AG08395 (cell line): ENCODE measurements around the gene KIF5B.
"Not testable (repeated sequence)": the region's sequence is repeated elsewhere in the genome, so short reads cannot be mapped to it uniquely, and the experiment has no call there.

Experiments used
- DNase-seq: peaks from one replicate; pipeline ENCODE4 v3.0.0; 2012; ENCODE audit warnings: mixed read lengths, low spot score

KIF5B gene

GRCh38 chr10:32007026-32007425, 49.2 kb downstream of the KIF5B start:
- no peak for DNase-seq

- DNase-seq, result peak; percentile 39
Measured at GRCh38 chr10:32005050-32005449, 51.2 kb downstream of the KIF5B start.

GRCh38 chr10:32004161-32004591, 52.0 kb downstream of the KIF5B start:
- DNase-seq, result no peak

DNA sequence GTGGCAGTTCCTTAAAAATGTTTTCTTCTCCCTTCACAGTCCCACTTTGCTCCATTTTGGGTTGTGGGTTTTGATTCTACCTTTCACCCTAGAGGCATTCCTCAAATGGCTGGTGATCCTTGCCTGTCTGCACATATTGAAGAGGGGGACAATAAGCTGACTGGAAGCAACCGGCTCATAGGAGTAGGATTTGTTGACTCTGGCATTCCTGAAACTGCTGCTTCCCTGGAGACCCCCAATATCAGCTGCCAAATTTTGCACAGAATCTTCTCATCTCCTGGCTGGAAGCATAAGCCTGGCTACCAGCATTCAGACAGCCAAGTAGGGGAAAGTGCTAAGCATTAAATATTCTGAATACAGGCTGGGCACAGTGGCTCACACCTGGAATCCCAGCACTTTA, 53.7 kb downstream of the KIF5B start:
- DNase-seq, result no peak

DNA sequence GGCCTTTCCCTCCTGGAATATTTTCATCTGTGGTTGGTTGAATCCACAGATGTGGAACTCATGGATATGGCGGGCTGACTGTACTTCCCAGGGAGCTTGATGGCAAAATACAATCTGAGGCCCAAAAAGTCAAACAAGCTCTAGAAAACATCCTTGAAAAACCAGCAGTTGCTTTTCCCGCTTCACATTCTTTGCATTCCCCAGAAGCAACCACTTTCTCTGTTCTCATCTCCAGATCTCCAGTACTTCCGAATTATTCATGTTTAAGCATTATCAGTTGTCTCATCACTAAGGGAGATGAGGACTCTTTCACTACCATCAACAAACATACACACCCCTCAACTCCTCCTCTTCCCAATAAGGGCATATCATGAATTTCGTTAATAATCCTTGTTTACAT, 55.3 kb downstream of the KIF5B start:
- peak; percentile 48 for DNase-seq

DNA sequence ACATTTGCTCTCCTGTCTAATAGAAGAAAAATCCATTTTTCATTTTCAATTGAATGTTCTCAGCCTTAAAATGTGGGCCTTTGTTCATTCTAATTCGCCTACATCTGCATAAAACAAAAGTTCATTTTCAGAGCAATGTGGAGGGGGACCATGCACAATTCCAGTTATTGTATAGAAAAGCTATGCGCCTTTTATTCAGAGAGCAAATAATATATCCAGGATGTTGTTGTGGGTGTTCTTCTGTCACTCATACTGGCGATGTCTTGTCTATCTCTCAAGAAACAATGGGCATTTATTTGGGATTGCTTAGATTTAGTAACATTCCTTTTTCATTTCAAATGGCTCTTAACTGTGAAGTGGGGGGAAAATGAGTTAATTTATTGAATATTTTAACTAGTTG, 56.4 kb downstream of the KIF5B start:
- no peak for DNase-seq

DNA sequence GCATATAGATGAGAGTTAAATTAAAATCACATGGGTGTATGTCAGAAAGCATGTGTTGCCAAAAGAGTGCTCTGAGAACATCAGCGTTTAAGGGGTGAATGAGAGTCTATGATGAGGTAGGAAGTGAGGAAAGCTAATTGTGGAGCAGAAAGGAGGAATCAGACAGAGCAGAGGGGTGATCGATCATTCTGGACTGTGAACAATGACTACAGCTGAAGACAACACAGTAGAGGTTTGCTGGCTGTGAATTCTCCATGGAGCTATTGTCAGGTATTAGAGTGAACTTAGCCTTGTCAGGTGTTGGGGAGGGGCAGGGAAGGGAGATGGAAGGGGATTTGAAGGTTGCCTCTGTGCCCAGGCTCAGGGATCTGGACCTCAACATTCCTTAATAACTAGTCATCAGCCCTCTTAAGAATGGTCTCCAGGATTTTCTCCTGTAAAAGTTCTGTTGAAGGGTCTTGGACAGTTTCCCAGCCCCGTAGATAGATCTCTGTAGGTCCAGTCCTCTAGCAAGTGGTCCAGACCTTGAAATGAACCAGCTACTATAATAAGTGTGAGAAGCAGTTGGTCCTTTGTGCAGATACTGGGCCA, 57.1 kb downstream of the KIF5B start:
- DNase-seq, result no peak

DNA sequence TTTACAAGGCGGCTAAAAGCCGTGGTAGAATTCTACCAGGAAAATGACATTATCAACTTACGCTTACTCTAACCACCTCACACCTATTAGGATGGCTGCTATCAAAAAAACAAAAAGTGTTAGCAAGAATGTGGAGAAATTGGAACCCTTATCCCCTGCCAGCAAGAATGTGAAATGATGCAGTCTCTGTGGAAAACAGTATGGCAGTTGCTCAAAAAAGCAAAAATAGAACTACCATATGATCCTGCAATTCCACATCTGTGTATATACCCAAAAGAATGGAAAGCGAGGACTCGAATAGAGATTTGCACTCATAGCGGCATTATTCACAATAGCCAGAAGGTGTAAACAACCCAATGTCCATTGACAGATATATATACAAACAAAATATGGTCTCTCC, 61.3 kb downstream of the KIF5B start:
- DNase-seq, result no peak

- DNase-seq, result no peak
Measured at GRCh38 chr10:31990937-31991336, 65.3 kb downstream of the KIF5B start.

GRCh38 chr10:31987786-31988185, 68.4 kb downstream of the KIF5B start:
- DNase-seq, result not testable (repeated sequence)

DNA sequence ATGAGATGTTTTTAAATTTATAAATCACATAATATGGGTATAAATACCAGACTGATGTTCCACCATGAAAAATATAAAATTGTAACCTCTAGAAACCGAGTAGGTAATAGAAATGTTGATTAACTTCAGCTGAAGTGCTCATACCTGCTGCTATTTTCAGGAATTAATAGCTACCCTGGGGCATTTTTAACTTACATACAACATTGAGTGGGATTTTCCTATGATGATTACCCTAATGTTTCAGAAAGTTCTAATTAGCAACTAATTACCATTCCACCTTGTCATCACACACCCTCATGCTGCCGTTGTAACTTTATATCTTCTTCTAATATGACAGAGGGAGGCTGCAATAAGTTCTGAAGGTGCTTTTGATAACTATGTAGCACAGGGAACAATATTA, 74.1 kb downstream of the KIF5B start:
- no peak for DNase-seq

- no peak for DNase-seq
Measured at GRCh38 chr10:31980471-31980870, 75.8 kb downstream of the KIF5B start.

- not testable (repeated sequence) for DNase-seq
Measured at GRCh38 chr10:31979071-31979470, 77.2 kb downstream of the KIF5B start.

DNA sequence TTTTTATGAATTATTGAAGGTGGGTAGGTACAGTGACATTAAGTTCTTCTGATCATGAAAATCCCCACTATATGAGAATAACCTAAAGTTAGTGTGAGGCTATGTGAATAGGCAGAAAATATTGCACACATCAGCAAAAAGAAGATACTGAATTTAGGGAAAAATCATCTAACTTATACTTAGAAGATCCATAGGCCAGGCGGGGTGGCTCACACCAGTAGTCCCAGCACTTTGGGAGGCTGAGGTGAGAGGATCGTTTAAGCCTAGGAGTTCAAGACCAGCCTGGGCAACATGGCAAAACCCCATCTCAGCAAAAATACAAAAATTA, 78.1 kb downstream of the KIF5B start:
- DNase-seq, result no peak

GRCh38 chr10:31977440-31978155, 78.6 kb downstream of the KIF5B start:
- DNase-seq, result peak; percentile 55

DNA sequence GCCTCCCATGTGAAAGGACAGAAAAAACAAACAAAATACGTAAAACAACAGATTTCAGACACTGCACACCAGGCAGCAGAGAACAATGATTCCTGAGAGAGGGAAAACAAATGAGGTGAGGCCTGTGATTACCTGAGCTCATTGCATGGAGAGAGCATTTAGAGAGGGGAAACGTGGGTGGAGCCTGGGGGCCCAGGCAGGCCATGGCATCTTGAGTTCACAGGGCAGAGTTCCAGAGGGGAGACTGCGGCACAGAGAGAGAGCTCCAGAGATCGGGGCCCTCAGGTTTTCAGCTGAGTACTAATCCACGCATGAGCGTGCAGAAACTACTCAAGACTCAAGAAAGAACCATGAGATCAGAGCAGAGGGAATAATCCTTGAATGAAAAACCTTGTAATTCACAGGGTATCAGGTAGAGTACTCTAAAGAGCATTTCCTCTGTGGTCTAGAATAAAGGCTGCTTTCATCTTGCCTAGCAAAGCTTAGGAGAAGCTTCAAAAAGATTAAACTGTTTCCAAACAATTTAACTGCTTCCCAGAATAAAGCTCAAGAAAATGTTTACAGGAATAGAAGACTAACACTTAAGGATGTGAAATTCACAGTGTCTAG, 81.0 kb downstream of the KIF5B start:
- DNase-seq, result no peak

GRCh38 chr10:31974434-31975124, 81.6 kb downstream of the KIF5B start:
- DNase-seq, result no peak

GRCh38 chr10:31972519-31973041, 83.6 kb downstream of the KIF5B start:
- DNase-seq, result no peak

GRCh38 chr10:31969847-31970246, 86.4 kb downstream of the KIF5B start:
- not testable (repeated sequence) for DNase-seq

DNA sequence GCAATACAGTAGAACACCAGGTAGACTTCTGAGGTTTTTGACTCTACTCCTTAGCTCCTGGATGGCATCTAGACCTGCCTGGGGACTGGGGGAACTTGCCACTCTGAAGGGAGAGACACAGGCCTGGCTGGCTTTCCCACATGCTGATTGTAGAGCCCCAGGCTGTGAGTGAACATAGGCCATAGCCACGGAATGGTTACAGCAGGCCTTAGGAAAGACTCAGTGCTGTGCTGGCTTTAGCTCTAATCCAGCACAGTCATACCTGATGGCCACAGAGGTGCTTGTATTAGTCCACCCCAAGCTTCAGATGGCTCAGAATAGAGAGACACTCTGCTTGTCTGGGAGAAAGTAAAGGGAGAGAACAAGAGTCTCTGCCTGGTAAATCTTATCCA, 92.6 kb downstream of the KIF5B start:
- no peak for DNase-seq

DNA sequence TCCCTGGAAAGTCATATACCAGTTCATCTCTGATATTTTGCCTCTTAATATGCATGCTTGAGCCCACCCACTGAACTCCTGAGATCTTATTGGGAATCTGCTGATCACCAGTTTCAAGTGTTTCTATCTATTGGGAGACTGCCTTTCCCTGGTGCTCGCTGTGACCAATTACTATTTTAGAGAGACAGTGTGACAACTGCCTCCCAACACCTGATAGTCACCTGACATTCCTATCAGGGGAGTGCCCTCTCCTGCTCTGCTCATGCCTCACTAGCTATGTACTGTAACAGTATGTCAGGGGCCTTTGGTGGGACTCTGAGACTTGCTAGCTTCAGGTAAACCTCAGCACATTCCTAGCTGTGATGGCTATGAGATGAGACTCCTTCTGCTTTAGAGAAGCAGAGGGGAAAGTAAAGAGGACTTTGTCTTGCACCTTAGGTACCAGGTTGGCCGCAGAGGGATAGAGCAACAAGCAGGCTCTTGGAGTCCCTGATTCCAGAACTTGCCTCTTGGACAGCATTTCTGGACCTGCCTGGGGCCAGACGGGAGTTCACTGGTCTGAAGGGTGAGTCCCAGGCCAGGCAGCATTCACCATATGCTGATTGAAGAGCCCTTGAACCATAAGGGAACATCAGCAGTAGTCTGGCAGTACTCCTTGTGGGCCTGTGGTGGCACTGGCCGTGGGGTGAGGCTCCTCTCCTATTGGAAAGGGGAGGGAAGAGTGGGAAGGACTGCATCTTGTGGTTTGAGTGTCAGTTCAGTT, 93.2 kb downstream of the KIF5B start:
- no peak for DNase-seq
